GM06990 (cell line): ENCODE results near the gene RPL36A.

ENCODE experiments used
- DNase-seq: peaks from one replicate; pipeline ENCODE4 v3.0.0-alpha.2; 2011; ENCODE audit not compliant: insufficient read length; ENCODE audit errors: extremely low read depth
- H3K27me3 ChIP-seq: replicated peaks from 2 replicates; pipeline ENCODE4 v1.6.0; 2011; ENCODE audit warnings: low read length; ENCODE audit not compliant: control insufficient read depth, insufficient read depth
- H3K36me3 ChIP-seq: 2 replicates; pipeline ENCODE4 v1.5.1; 2011; ENCODE audit warnings: low read length; ENCODE audit not compliant: control insufficient read depth, insufficient read depth
- H3K4me3 ChIP-seq: replicated peaks from 2 replicates; pipeline ENCODE4 v1.5.1; 2011; ENCODE audit warnings: low read depth, mild to moderate bottlenecking, control low read depth, low read length
- TF ChIP-seq, protein P1 (sequence below): IDR thresholded peaks from 2 replicates; pipeline ENCODE4 v1.5.1; 2011; ENCODE audit warnings: low read length, control low read depth, mild to moderate bottlenecking, inconsistent platforms; ENCODE audit not compliant: insufficient read depth, poor library complexity, severe bottlenecking

RPL36A gene

DNA sequence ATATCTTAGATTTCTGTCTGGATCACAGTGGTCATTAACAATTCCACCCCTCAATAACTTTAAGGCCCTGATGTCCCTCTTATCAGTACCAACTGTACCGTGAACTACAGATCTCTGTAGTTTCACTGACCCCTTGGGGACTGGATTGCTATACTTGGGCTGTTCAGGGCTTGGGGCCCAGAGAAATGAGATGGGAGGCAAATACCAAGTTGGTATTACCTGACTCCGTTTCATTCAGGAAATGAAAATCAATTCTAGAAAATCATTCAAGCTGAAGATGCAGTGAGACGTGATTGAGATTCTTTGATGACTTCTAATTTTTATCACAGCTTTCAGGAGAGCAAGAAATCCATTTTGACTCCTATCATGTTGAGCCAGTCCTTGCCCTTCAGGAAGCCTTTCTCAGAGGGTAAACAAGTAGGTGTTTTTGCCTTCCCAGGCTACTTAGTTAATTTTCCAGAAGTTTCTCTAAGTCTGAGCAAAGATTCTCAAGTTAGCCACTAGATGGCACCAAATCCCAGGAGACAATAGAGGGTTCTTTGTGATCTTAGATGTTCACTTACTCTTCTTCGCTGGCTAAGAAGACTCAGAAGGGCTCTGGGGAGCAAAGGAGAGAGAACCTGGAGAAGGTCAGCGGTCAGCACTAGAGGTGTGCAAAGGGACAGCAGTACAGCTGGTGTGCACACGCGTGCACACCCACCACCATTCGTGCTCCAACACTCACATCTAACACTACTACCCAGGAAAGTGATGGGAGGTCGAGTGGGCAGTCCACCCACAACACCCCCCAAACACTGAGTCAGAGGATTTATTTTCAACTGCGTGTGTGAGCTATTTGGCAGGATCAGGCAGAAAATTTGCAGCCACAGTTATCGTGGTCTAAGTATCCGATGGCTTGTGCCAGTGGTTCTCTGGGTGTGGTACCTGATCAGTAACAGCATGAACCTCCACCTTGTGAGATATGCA, 24.7 kb downstream of the RPL36A start:
- TF ChIP-seq, protein P1, sequence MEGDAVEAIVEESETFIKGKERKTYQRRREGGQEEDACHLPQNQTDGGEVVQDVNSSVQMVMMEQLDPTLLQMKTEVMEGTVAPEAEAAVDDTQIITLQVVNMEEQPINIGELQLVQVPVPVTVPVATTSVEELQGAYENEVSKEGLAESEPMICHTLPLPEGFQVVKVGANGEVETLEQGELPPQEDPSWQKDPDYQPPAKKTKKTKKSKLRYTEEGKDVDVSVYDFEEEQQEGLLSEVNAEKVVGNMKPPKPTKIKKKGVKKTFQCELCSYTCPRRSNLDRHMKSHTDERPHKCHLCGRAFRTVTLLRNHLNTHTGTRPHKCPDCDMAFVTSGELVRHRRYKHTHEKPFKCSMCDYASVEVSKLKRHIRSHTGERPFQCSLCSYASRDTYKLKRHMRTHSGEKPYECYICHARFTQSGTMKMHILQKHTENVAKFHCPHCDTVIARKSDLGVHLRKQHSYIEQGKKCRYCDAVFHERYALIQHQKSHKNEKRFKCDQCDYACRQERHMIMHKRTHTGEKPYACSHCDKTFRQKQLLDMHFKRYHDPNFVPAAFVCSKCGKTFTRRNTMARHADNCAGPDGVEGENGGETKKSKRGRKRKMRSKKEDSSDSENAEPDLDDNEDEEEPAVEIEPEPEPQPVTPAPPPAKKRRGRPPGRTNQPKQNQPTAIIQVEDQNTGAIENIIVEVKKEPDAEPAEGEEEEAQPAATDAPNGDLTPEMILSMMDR = peak; percentile 74
- no peak overlapping the region for H3K4me3 ChIP-seq
- peak; percentile 66 for DNase-seq
- H3K27me3 ChIP-seq = no peaks in the 10 kb centered on the region
- H3K36me3 ChIP-seq = no peaks in the 10 kb centered on the region

DNA sequence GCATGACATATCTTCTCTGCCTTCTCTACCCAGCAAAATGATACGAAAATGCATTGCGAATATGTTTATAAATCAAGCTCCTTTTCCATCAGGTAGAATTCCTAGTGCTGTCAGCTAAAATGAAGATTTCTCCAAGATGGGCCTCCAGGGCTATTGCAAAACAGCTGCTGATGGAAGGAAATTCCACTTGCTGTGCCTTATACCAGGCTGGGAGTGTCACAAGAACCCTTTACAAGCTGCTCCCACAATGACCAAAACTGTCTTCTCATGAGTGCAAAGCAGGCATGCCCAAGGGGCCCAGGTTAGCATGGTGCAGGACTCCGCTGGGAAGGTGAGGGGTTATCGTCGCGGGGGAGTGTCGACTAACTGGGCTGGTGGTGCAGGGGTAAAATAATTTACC, 25.9 kb downstream of the RPL36A start:
- TF ChIP-seq, protein P1 = no peak
- DNase-seq = no peak

GRCh38 chrX:101417190-101417589, 26.4 kb downstream of the RPL36A start:
- no peak overlapping the region for H3K4me3 ChIP-seq

More for the DNA sequence above, 25.9 kb downstream of the RPL36A start:
- no peak overlapping the region for H3K4me3 ChIP-seq
- no peaks in the 10 kb centered on the region for H3K36me3 ChIP-seq
- no peaks in the 10 kb centered on the region for H3K27me3 ChIP-seq

DNA sequence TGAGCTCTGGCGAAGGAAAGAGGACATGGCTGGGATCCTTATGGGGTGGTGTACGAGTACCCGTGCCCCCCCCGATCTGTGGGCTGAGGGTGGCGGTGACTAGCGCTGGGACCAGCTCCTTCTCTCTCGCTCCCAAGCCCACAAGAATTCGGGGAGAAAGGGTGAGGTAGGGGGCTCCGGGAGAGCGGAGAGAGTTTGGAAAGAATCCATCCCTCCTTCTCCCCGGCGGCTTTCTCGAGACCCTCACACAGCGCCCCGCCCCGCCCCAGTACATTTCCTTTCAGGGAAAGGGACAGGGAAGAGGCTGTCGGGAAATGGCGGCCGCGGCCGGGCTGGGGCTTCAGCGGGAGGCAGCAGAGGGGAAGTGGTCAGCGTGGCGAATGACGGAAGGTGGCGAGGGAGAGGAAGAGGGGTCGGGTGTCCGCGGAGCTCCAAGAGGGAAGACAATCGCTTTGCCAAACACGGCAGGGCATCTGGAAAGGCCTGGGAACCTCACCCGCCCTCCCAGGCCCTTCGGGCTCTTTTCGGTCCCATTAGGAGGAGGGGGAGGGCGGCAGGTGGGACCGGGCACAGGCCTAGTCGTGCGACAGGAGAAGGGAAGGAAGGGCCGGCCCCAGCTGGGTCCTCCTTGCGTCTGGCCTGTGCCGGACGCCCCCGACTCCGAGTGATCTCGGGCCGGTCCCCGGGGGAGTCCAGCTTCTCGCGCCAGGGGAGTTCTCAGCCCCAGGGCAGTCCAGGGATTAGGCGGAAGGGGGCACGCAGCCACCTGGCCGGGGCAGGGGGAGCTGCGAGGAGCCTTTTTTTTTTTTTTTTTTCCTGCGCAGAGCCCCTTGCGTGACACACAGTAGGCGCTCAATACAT, 27.4 kb downstream of the RPL36A start:
- TF ChIP-seq, protein P1 = no peak
- Histone ChIP-seq H3K36me3 (no peaks in the 10 kb centered on the region), H3K4me3 (peak overlapping the region; percentile 58), H3K27me3 (no peaks in the 10 kb centered on the region)
- DNase-seq = peak; percentile 50

More at GRCh38 chrX:101417190-101417589, 26.4 kb downstream of the RPL36A start:
- no peaks in the 10 kb centered on the region for H3K27me3 ChIP-seq
- no peak for DNase-seq
- TF ChIP-seq, protein P1 = no peak
- H3K36me3 ChIP-seq = no peaks in the 10 kb centered on the region

DNA sequence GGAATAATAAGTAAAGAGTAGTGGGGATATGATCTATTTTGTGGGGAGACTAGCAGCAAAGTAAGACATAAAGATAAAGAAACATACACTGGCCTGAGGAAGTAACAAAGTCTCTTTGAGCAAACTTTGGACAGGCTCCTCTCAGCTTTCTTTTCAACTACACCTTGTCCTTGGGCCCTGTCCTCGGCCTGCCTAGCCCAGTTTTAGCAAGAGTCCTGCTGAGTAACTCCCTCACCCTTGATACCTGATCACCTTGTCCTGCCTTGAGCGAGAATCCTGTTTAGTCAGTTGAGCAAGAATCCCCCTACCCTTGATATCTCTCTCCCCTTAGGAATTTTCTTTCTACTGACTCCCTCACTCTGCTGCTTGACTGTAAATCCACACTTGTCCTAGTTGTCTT, 28.7 kb downstream of the RPL36A start:
- Histone ChIP-seq H3K4me3 (no peak overlapping the region), H3K27me3 (no peaks in the 10 kb centered on the region), H3K36me3 (no peaks in the 10 kb centered on the region)
- no peak for DNase-seq
- TF ChIP-seq, protein P1 = no peak
